GM18507 (cell line): Measurements from ENCODE around the gene ULK4.
"Not testable (repeated sequence)": the region's sequence is repeated elsewhere in the genome, so short reads cannot be mapped to it uniquely, and the experiment has no call there.

Experiments used
- DNase-seq: peaks from one replicate; pipeline ENCODE4 v3.0.0; 2011; ENCODE audit warnings: low read depth; ENCODE audit not compliant: insufficient read length; ENCODE audit errors: extremely low spot score
- FAIRE-seq: peaks from 2 replicates; lab custom pipeline; 2011; peaks lifted over from hg19 to GRCh38; lab: Jason Lieb, UNC

The ULK4 gene

DNA sequence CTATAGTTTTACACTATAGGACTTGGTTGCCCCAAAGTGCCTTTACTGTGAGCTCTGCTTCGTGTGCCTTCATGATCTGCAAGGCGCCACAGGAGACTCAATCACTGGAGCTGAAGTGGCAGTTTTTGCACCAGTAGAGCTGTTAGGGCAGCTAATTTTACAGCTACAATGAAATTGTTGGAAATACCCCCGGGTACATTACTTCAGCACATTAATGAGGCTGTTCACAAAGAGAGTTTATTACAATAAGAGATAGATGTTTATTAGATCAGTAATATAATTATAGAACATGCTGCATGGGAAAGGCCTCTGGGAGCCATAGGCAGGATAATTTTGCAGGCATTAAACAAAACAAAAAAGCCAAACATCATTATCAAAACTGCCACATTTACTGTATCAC is 531.5 kb downstream of the ULK4 start:
- no peak for FAIRE-seq
- DNase-seq: no peak

- no peak for FAIRE-seq
- no peak for DNase-seq
These were observed 535.4 kb downstream of the ULK4 start for GRCh38 chr3:41426485-41426884.

- DNase-seq (no peak), FAIRE-seq (no peak)
These were observed 537.2 kb downstream of the ULK4 start for GRCh38 chr3:41424543-41425300.

- FAIRE-seq: no peak
These were observed 542.1 kb downstream of the ULK4 start for GRCh38 chr3:41419809-41420208.

DNA sequence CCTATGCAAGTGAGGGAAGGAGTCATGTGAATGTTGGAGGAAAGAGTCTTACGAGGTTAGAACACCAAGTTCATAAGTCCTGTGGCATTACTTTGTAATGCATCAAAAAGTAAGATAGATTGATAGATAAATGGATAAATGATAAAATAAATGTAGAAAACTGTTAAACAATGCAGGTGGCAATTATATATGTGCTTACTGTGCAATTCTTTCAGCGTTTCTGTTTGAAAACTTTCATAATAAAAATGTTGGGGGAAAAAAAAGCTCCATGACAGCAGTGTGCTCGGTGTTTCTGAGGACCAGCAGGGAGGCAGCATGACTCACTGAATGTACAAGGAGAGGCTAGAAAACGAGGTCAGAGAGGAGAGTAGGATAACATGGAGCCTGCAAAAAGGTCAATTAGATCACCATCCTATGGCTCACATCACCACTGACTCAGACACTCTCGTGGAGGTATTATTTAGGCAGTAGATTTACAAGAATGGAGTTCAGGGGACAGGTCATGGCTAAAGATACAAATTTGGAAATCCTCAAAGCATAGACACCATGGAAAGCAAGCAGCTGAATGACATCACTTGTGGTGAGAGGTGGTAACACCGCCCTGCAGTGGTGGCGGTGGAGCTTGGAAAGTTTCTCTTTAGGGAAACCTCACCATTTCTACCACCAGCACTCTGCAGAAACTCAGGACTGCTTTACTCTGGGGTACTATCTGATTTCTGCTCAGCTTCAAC is 542.8 kb downstream of the ULK4 start:
- DNase-seq (no peak), FAIRE-seq (no peak)

More at GRCh38 chr3:41419809-41420208, 542.1 kb downstream of the ULK4 start:
- no peak for DNase-seq

GRCh38 chr3:41417574-41417973 is 544.3 kb downstream of the ULK4 start:
- DNase-seq: no peak
- no peak for FAIRE-seq

DNA sequence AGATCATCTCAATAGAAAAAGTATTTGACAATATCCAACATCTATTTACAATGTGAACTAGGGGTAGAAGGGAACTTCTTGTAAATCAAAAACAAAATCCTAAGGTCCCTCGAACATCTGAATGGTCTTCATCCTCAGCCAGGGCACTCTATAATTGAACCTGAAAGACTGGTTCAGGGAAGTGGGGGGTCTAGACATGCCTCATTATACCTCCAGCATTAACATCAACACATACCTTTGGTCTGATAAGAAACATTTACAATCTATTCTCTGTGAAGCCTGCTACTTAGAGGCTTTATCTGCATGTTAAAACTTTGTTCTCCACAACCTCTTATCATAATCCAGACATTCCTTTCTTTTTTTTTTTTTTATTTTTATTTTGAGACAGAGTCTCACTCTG is 550.8 kb downstream of the ULK4 start:
- FAIRE-seq: no peak

DNA sequence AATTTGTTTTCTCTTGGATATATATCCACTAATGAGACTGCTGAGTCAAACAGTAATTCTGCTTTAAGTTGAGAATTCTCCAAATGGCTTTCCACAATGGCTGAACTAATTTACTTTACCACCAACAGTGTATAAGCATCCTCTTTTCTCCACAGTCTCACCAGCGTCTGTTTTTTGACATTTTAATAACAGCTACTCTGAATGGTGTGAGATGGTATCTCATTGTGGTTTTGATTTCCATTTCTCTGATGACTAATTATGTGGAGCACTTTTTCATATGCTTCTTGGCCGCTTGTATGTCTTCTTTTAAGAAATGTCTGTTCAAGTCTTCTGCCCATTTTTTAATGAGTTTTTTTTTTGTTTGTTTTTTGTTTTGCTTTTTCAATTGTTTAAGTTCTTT is 556.4 kb downstream of the ULK4 start:
- no peak for FAIRE-seq
- DNase-seq: no peak

More for the DNA sequence above, 550.8 kb downstream of the ULK4 start:
- DNase-seq: no peak

- no peak for FAIRE-seq
- no peak for DNase-seq
These were observed 557.3 kb downstream of the ULK4 start for GRCh38 chr3:41404582-41404981.

- no peak for FAIRE-seq
- DNase-seq: no peak
These were observed 567.0 kb downstream of the ULK4 start for GRCh38 chr3:41394896-41395295.

GRCh38 chr3:41370765-41371535 is 591.0 kb downstream of the ULK4 start:
- DNase-seq, FAIRE-seq: not testable (repeated sequence)

GRCh38 chr3:41370307-41370706 is 591.6 kb downstream of the ULK4 start:
- FAIRE-seq: no peak
- DNase-seq: no peak

DNA sequence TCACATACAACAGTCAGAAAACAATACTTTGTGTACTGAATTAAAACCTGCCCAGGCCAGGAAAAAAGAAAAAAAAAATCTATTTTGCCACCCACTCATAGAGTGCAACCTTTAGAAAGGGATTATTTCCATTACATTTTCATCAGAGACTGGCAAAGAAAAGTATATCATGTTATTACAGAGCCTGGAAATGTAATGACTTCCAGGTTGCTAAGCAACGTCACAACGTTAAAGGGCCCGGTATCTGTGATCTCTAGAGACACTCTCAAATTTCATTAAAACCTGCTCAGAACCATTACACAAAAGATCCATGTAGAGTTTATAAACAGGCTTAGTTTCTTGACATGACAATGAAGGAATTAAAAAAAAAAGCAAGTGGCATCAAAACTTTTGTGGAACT is 592.1 kb downstream of the ULK4 start:
- FAIRE-seq: no peak
- no peak for DNase-seq

DNA sequence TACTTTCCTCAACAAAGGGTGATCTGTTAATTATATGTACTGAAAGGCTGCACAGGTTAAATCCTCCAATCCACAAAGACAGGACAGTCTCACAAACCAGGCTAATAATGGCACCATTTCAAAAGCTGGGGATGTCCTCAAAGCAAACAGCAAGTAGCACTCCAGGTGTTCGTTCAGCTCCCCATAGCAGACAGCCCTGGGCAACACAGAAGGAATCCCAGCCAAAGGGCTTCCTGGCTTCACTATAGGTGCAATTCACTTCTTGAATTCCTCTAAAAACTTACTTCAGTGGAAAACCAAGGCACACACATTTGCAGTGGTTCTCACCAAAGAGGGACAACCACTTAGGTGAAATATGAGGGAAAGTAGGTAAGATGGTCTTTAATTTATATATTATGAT is 595.9 kb downstream of the ULK4 start:
- no peak for FAIRE-seq
- DNase-seq: no peak

GRCh38 chr3:41364736-41365135 is 597.2 kb downstream of the ULK4 start:
- DNase-seq (no peak), FAIRE-seq (no peak)

- FAIRE-seq (no peak), DNase-seq (no peak)
These were observed 597.9 kb downstream of the ULK4 start for GRCh38 chr3:41363830-41364523.

- FAIRE-seq: no peak
These were observed 599.0 kb downstream of the ULK4 start for GRCh38 chr3:41362638-41363559.

GRCh38 chr3:41357271-41357670 is 604.6 kb downstream of the ULK4 start:
- DNase-seq (no peak), FAIRE-seq (no peak)

More at GRCh38 chr3:41362638-41363559, 599.0 kb downstream of the ULK4 start:
- DNase-seq: no peak

GRCh38 chr3:41356775-41357174 is 605.1 kb downstream of the ULK4 start:
- DNase-seq (no peak), FAIRE-seq (no peak)
